HEK293 (cell line): ENCODE data around the gene GBF1.

Experiments
- KLF10 ChIP-seq: fragments of 450-650 bp; IDR thresholded peaks from 2 replicates; pipeline ENCODE4 v1.5.1; 2018; ENCODE audit warnings: missing biosample characterization, mild to moderate bottlenecking, missing genetic modification characterization
- SCRT2 ChIP-seq: fragments of 450-650 bp; formaldehyde crosslinking; IDR thresholded peaks from 2 replicates; pipeline ENCODE4 v1.5.1; 2016; ENCODE audit warnings: missing biosample characterization, missing genetic modification characterization
- YY1 ChIP-seq: fragments of 450-650 bp; formaldehyde crosslinking; IDR thresholded peaks from 2 replicates; pipeline ENCODE4 v1.5.1; 2018; ENCODE audit warnings: missing biosample characterization, missing genetic modification characterization
- YY2 ChIP-seq: fragments of 450-650 bp; formaldehyde crosslinking; IDR thresholded peaks from 2 replicates; pipeline ENCODE4 v1.5.1; 2016; ENCODE audit warnings: missing biosample characterization, missing genetic modification characterization
- ZBTB7A ChIP-seq: fragments of 450-650 bp; formaldehyde crosslinking; IDR thresholded peaks from 2 replicates; pipeline ENCODE4 v1.5.1; 2016; ENCODE audit warnings: low read depth, missing biosample characterization, missing genetic modification characterization
- ZNF112 ChIP-seq: fragments of 450-650 bp; formaldehyde crosslinking; IDR thresholded peaks from 2 replicates; pipeline ENCODE4 v1.5.0; 2017; ENCODE audit warnings: missing biosample characterization, missing genetic modification characterization
- ZNF121 ChIP-seq: fragments of 450-650 bp; formaldehyde crosslinking; IDR thresholded peaks from 2 replicates; pipeline ENCODE4 v1.5.1; 2016; ENCODE audit warnings: missing biosample characterization, missing genetic modification characterization
- ZNF211 ChIP-seq: fragments of 450-650 bp; formaldehyde crosslinking; IDR thresholded peaks from 2 replicates; pipeline ENCODE4 v1.5.1; 2016; ENCODE audit warnings: low read depth, missing biosample characterization, missing genetic modification characterization
- ZNF302 ChIP-seq: fragments of 450-650 bp; formaldehyde crosslinking; IDR thresholded peaks from 2 replicates; pipeline ENCODE4 v1.5.1; 2016; ENCODE audit warnings: missing biosample characterization, missing genetic modification characterization, low read depth
- ZNF37A ChIP-seq: fragments of 450-650 bp; IDR thresholded peaks from 2 replicates; pipeline ENCODE4 v1.5.1; 2018; ENCODE audit warnings: missing biosample characterization, missing genetic modification characterization
- ZNF433 ChIP-seq: fragments of 450-650 bp; formaldehyde crosslinking; IDR thresholded peaks from 2 replicates; pipeline ENCODE4 v1.5.1; 2016; ENCODE audit warnings: missing biosample characterization, missing genetic modification characterization, low read depth
- ZNF501 ChIP-seq: fragments of 450-650 bp; formaldehyde crosslinking; IDR thresholded peaks from 2 replicates; pipeline ENCODE4 v1.5.1; 2016; ENCODE audit warnings: missing biosample characterization, missing genetic modification characterization
- ZNF521 ChIP-seq: fragments of 450-650 bp; formaldehyde crosslinking; IDR thresholded peaks from 2 replicates; pipeline ENCODE4 v1.5.1; 2017; ENCODE audit warnings: missing biosample characterization, mild to moderate bottlenecking, missing genetic modification characterization
- ZNF530 ChIP-seq: fragments of 450-650 bp; formaldehyde crosslinking; IDR thresholded peaks from 2 replicates; pipeline ENCODE4 v1.5.1; 2016; ENCODE audit warnings: low read depth, missing biosample characterization, missing genetic modification characterization
- ZNF549 ChIP-seq: fragments of 450-650 bp; IDR thresholded peaks from 2 replicates; pipeline ENCODE4 v1.5.1; 2018; ENCODE audit warnings: missing biosample characterization, missing genetic modification characterization, mild to moderate bottlenecking, inconsistent platforms, moderate library complexity
- ZNF626 ChIP-seq: fragments of 450-650 bp; sonication (Bioruptor Pico); formaldehyde crosslinking; IDR thresholded peaks from 2 replicates; pipeline ENCODE4 v1.5.1; 2018; ENCODE audit warnings: missing biosample characterization, missing genetic modification characterization, inconsistent platforms
- ZNF677 ChIP-seq: fragments of 450-650 bp; IDR thresholded peaks from 2 replicates; pipeline ENCODE4 v1.5.0; 2018; ENCODE audit warnings: missing biosample characterization, mild to moderate bottlenecking, missing genetic modification characterization, moderate library complexity
- ZNF747 ChIP-seq: fragments of 450-650 bp; formaldehyde crosslinking; IDR thresholded peaks from 2 replicates; pipeline ENCODE4 v1.5.1; 2016; ENCODE audit warnings: missing biosample characterization, missing genetic modification characterization
- ZNF792 ChIP-seq: fragments of 450-650 bp; formaldehyde crosslinking; IDR thresholded peaks from 2 replicates; pipeline ENCODE4 v1.5.1; 2016; ENCODE audit warnings: missing biosample characterization, missing genetic modification characterization
- ZNF830 ChIP-seq: fragments of 450-650 bp; IDR thresholded peaks from 2 replicates; pipeline ENCODE4 v1.5.0; 2018; ENCODE audit warnings: missing biosample characterization, missing genetic modification characterization, low read depth, mild to moderate bottlenecking, moderate library complexity
- ZNF837 ChIP-seq: fragments of 450-650 bp; formaldehyde crosslinking; IDR thresholded peaks from 2 replicates; pipeline ENCODE4 v1.5.1; 2016; ENCODE audit warnings: missing biosample characterization, missing genetic modification characterization
- ZSCAN23 ChIP-seq: fragments of 450-650 bp; formaldehyde crosslinking; IDR thresholded peaks from 2 replicates; pipeline ENCODE4 v1.5.1; 2016; ENCODE audit warnings: missing biosample characterization, missing genetic modification characterization
- TF ChIP-seq, protein P1 (sequence below): fragments of 450-650 bp; formaldehyde crosslinking; IDR thresholded peaks from 2 replicates; pipeline ENCODE4 v1.5.1; 2016; ENCODE audit warnings: missing biosample characterization, missing genetic modification characterization
- TF ChIP-seq, protein P2 (sequence below): fragments of 450-650 bp; formaldehyde crosslinking; IDR thresholded peaks from 2 replicates; pipeline ENCODE4 v1.5.1; 2017; ENCODE audit warnings: missing biosample characterization, mild to moderate bottlenecking, missing genetic modification characterization, moderate library complexity
- TF ChIP-seq, protein P3 (sequence below): fragments of 450-650 bp; formaldehyde crosslinking; IDR thresholded peaks from 2 replicates; pipeline ENCODE4 v1.5.1; 2017; ENCODE audit warnings: missing biosample characterization, missing genetic modification characterization
- TF ChIP-seq, protein P4 (sequence below): fragments of 450-650 bp; formaldehyde crosslinking; IDR thresholded peaks from 2 replicates; pipeline ENCODE4 v1.5.1; 2016; ENCODE audit warnings: missing biosample characterization, missing genetic modification characterization
- TF ChIP-seq, protein P5 (sequence below): fragments of 450-650 bp; formaldehyde crosslinking; IDR thresholded peaks from 2 replicates; pipeline ENCODE4 v1.5.1; 2016; ENCODE audit warnings: missing biosample characterization, missing genetic modification characterization, low read depth
- TF ChIP-seq, protein P6 (sequence below): fragments of 450-650 bp; formaldehyde crosslinking; IDR thresholded peaks from 2 replicates; pipeline ENCODE4 v1.5.1; 2016; ENCODE audit warnings: missing biosample characterization, missing genetic modification characterization
- TF ChIP-seq, protein P7 (sequence below): fragments of 450-650 bp; formaldehyde crosslinking; IDR thresholded peaks from 2 replicates; pipeline ENCODE4 v1.5.1; 2017; ENCODE audit warnings: missing biosample characterization, missing genetic modification characterization

Gene GBF1

DNA sequence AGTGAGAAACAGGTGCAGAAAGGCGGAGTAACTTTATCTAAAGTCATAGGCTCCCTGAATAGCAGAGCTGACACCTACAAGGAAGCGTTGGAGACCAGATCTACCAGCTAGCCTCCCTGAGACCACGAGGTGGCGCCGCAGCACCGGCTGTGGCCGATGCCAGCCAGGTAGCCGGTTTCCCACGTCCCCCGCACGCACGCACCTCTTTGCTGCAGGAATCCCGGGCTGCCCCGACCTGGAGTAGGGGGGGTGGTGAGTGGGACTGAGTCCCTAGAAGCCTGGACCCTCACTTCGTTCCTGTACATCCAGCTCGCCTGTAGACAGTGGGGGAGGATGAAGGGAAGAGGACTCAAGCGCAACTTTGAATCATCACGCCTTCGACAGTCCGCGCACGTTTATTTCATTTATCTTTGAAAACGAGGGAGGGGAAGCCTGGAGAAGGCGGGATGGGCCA lies 15.5 kb upstream of the GBF1 start (continued):
- TF ChIP-seq ZNF626 (tag by site-specific recombination): no peak
- TF ChIP-seq ZNF747 (tag by site-specific recombination): no peak
- no peak for TF ChIP-seq ZNF792 (tag by site-specific recombination)
- TF ChIP-seq, protein P1, sequence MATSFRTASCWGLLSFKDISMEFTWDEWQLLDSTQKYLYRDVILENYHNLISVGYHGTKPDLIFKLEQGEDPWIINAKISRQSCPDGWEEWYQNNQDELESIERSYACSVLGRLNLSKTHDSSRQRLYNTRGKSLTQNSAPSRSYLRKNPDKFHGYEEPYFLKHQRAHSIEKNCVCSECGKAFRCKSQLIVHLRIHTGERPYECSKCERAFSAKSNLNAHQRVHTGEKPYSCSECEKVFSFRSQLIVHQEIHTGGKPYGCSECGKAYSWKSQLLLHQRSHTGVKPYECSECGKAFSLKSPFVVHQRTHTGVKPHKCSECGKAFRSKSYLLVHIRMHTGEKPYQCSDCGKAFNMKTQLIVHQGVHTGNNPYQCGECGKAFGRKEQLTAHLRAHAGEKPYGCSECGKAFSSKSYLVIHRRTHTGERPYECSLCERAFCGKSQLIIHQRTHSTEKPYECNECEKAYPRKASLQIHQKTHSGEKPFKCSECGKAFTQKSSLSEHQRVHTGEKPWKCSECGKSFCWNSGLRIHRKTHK: no peak
- TF ChIP-seq ZNF837 (tag by site-specific recombination): no peak
- TF ChIP-seq, protein P2, sequence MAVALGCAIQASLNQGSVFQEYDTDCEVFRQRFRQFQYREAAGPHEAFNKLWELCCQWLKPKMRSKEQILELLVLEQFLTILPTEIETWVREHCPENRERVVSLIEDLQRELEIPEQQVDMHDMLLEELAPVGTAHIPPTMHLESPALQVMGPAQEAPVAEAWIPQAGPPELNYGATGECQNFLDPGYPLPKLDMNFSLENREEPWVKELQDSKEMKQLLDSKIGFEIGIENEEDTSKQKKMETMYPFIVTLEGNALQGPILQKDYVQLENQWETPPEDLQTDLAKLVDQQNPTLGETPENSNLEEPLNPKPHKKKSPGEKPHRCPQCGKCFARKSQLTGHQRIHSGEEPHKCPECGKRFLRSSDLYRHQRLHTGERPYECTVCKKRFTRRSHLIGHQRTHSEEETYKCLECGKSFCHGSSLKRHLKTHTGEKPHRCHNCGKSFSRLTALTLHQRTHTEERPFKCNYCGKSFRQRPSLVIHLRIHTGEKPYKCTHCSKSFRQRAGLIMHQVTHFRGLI (tag by site-specific recombination): peak; percentile 34; the same call in 1 of the 2 replicates
- TF ChIP-seq ZSCAN23: no peak
- TF ChIP-seq, protein P3, sequence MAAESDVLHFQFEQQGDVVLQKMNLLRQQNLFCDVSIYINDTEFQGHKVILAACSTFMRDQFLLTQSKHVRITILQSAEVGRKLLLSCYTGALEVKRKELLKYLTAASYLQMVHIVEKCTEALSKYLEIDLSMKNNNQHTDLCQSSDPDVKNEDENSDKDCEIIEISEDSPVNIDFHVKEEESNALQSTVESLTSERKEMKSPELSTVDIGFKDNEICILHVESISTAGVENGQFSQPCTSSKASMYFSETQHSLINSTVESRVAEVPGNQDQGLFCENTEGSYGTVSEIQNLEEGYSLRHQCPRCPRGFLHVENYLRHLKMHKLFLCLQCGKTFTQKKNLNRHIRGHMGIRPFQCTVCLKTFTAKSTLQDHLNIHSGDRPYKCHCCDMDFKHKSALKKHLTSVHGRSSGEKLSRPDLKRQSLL: no peak
- TF ChIP-seq, protein P4, sequence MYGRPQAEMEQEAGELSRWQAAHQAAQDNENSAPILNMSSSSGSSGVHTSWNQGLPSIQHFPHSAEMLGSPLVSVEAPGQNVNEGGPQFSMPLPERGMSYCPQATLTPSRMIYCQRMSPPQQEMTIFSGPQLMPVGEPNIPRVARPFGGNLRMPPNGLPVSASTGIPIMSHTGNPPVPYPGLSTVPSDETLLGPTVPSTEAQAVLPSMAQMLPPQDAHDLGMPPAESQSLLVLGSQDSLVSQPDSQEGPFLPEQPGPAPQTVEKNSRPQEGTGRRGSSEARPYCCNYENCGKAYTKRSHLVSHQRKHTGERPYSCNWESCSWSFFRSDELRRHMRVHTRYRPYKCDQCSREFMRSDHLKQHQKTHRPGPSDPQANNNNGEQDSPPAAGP (tag by site-specific recombination): no peak
- TF ChIP-seq ZNF112 (tag by site-specific recombination): no peak
- no peak for TF ChIP-seq ZNF521 (tag by site-specific recombination)
- no peak for TF ChIP-seq ZNF677 (tag by site-specific recombination)
- TF ChIP-seq ZNF121: no peak
- TF ChIP-seq, protein P5, sequence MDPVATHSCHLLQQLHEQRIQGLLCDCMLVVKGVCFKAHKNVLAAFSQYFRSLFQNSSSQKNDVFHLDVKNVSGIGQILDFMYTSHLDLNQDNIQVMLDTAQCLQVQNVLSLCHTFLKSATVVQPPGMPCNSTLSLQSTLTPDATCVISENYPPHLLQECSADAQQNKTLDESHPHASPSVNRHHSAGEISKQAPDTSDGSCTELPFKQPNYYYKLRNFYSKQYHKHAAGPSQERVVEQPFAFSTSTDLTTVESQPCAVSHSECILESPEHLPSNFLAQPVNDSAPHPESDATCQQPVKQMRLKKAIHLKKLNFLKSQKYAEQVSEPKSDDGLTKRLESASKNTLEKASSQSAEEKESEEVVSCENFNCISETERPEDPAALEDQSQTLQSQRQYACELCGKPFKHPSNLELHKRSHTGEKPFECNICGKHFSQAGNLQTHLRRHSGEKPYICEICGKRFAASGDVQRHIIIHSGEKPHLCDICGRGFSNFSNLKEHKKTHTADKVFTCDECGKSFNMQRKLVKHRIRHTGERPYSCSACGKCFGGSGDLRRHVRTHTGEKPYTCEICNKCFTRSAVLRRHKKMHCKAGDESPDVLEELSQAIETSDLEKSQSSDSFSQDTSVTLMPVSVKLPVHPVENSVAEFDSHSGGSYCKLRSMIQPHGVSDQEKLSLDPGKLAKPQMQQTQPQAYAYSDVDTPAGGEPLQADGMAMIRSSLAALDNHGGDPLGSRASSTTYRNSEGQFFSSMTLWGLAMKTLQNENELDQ (tag by site-specific recombination): no peak
- TF ChIP-seq YY2 (tag by site-specific recombination): no peak
- TF ChIP-seq KLF10 (tag by site-specific recombination): no peak
- TF ChIP-seq, protein P6, sequence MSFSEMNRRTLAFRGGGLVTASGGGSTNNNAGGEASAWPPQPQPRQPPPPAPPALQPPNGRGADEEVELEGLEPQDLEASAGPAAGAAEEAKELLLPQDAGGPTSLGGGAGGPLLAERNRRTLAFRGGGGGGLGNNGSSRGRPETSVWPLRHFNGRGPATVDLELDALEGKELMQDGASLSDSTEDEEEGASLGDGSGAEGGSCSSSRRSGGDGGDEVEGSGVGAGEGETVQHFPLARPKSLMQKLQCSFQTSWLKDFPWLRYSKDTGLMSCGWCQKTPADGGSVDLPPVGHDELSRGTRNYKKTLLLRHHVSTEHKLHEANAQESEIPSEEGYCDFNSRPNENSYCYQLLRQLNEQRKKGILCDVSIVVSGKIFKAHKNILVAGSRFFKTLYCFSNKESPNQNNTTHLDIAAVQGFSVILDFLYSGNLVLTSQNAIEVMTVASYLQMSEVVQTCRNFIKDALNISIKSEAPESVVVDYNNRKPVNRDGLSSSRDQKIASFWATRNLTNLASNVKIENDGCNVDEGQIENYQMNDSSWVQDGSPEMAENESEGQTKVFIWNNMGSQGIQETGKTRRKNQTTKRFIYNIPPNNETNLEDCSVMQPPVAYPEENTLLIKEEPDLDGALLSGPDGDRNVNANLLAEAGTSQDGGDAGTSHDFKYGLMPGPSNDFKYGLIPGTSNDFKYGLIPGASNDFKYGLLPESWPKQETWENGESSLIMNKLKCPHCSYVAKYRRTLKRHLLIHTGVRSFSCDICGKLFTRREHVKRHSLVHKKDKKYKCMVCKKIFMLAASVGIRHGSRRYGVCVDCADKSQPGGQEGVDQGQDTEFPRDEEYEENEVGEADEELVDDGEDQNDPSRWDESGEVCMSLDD (tag by site-specific recombination): no peak; the same call in 1 of the 2 replicates
- no peak for TF ChIP-seq YY1 (tag by site-specific recombination)
- no peak; the same call in 1 of the 2 replicates for TF ChIP-seq SCRT2 (tag by site-specific recombination)
- TF ChIP-seq ZNF433: no peak
- TF ChIP-seq ZNF830 (tag by site-specific recombination): no peak
- no peak for TF ChIP-seq ZNF37A
- no peak for TF ChIP-seq ZNF549 (tag by site-specific recombination)
- TF ChIP-seq, protein P7, sequence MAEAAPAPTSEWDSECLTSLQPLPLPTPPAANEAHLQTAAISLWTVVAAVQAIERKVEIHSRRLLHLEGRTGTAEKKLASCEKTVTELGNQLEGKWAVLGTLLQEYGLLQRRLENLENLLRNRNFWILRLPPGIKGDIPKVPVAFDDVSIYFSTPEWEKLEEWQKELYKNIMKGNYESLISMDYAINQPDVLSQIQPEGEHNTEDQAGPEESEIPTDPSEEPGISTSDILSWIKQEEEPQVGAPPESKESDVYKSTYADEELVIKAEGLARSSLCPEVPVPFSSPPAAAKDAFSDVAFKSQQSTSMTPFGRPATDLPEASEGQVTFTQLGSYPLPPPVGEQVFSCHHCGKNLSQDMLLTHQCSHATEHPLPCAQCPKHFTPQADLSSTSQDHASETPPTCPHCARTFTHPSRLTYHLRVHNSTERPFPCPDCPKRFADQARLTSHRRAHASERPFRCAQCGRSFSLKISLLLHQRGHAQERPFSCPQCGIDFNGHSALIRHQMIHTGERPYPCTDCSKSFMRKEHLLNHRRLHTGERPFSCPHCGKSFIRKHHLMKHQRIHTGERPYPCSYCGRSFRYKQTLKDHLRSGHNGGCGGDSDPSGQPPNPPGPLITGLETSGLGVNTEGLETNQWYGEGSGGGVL: no peak
- TF ChIP-seq ZNF211 (tag by site-specific recombination): no peak
- no peak for TF ChIP-seq ZNF302 (tag by site-specific recombination)
- TF ChIP-seq ZNF530: no peak
- no peak for TF ChIP-seq ZNF501 (tag by site-specific recombination)
- TF ChIP-seq ZBTB7A (tag by site-specific recombination): no peak
